ENCODE measurements around the gene MT2A. TPM values are rescaled to one million over a fixed set of nuclear protein-coding genes. Genes with fewer than 3 reads are reported as not detected.

The MT2A gene
- total RNA-seq = 491 and 2,036 TPM in 2 replicates

DNA sequence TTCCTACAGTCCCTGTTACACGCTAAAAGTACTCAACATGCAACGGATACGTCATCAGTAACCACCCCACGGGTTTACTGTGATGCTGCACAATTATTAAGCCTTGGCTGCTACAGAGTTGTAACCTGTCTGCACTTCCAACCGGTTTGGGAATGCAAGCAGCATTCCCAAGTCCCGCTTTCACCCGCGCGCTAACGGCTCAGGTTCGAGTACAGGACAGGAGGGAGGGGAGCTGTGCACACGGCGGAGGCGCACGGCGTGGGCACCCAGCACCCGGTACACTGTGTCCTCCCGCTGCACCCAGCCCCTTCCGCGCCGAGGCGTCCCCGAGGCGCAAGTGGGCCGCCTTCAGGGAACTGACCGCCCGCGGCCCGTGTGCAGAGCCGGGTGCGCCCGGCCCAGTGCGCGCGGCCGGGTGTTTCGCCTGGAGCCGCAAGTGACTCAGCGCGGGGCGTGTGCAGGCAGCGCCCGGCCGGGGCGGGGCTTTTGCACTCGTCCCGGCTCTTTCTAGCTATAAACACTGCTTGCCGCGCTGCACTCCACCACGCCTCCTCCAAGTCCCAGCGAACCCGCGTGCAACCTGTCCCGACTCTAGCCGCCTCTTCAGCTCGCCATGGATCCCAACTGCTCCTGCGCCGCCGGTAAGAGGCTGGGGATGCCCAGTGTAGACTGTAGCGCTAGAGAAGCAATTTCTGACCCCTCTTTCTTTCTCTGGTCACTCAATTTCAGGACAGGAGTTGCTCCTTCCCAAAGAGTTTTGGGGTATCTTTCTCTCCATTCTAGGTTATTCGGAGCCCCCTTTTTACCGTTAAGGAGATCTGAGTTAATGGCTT, at the start of gene MT2A:
MT2A (plus strand) TSS at position 542 of the 833 bp plus-strand sequence; CDS start at position 614, 72 bp downstream.

DNA sequence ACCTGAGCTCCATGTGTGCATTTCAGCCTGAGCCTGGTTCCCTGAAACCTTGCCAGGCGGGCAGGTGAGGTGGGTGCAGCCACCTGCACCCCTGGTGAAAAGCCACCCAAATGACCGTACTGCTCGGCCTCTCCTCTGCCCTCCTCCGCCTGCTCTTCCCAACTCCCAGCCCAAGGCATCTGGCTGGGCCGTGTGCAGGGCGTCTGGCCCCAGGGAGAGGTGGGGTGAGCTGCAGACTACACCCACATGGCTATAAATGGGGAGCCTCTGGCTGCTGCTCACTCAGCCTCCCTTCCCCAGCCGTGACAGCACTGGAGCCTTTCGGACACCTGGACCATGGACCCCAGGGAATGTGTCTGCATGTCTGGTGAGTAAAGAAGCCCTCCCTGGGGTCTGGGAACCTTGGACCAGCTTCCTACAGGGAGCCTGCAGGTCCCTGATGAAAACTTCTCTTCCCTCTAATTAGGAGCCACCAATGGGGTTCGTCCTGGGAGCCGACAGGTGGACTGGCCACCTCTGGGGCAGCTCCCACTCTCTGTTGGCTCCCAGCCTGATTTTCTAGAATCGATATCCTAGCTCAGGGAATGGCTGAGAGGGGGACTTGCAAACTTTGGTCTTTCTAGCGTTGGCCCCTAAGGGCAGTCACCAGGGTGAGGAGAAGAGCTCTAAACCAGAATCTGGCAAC, 43.4 kb upstream of the MT2A start, which contains the start of gene MT4:
MT4 (plus strand) TSS at position 281 of the 685 bp plus-strand sequence; CDS start at position 337, 56 bp downstream.

DNA sequence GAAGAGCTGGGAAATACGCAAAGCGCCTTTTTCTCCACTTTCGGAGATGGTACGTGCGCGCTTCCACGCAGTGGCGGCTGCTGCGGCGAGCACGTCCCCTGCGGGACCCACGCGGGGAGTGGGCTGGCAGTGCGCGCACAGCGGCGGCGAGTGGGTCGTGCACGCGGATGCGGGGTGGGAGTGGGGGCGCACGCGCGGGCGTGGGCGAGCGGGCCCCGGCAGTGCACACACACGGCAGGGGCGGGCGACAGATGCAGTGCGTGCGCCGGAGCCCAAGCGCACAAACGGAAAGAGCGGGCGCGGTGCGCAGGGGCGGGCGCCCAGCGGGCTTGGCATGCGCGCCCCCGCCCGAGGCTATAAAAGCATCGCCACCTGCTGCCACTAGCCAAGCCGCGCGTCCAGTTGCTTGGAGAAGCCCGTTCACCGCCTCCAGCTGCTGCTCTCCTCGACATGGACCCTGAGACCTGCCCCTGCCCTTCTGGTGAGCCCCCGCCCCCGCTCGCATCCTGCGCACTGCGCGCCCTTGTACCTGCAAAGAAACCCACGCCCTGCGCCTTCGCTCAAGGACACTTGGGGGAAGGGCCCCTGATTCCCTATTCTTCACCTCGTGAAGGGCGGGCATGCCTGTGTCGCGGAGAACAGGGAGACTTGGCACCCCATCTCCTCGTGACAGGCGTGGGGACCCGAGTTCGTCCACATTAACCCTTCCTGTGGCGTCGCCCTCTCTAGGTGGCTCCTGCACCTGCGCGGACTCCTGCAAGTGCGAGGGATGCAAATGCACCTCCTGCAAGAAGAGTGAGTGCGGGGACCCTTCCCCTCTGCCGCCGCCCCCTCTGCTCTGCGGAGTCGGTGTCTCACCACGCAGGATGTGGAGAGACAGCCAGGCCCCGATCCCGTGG, 19.0 kb upstream of the MT2A start, which contains the start of gene MT3:
MT3 (plus strand) TSS at position 388 of the 899 bp plus-strand sequence; CDS start at position 451, 63 bp downstream.

DNA sequence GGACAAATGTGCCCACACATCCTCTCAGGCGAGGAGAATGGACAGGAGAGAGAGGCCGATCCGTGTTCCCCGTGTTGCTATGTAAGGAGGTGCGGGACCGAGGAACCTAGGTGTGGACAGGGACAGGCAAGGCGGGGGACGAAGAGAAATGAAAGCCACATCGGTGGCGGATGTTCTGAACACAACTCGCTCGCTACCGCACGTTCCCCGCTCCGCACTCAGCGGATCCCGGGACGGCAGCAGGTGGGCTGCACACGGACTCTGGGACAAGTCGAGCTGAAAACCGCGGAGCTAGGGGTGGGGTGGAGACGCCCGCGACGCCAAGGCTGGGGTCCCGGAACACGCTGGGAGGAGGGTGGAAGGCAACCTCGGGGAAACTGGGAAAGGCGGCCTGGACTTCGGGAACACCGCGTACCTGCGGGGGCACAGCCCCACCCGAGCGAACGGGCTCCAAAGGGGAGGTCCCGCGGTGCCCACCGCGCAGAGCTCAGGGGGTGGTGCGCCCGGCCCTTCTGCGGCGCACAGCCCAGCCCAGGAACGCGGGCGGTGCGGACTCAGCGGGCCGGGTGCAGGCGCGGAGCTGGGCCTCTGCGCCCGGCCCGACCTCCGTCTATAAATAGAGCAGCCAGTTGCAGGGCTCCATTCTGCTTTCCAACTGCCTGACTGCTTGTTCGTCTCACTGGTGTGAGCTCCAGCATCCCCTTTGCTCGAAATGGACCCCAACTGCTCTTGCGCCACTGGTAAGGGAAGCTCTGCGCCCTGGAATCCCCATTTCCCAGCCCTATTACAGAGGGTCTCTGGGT, 17.0 kb downstream of the MT2A start, which contains the start of gene MT1E:
MT1E (plus strand) TSS at position 642 of the 803 bp plus-strand sequence; CDS start at position 713, 71 bp downstream.

DNA sequence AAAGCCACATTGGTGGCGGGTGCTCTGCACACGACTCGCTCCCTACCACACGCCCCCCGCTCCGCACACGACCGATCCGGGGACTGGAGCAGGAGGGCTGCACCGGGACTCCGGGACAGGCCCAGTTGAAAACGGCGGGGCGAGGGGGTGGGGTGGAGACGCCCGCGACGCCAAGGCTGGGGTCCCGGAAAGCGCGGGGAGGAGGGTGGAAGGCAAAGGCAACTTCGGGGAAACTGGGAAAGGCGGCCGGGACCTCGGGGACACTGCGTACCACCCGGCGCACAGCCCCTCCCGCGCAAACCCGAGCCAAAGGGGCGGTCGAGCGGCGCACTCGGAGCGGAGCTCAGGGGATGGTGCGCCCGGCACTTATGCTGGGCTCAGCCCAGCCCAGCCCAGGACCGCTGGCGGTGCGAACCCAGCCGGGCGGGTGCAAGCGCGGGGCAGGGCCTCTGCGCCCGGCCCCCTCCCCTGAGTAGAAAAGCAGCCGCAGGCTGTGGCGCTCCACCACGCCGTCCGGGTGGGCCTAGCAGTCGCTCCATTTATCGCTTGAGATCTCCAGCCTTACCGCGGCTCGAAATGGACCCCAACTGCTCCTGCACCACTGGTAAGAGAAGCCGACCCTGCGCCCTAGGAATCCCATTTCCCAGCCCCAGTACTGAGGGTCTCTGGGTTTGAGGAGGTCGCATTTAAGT, 23.9 kb downstream of the MT2A start, which contains the start of gene MT1M:
MT1M (plus strand) TSS at position 504 of the 692 bp plus-strand sequence; CDS start at position 577, 73 bp downstream.

DNA sequence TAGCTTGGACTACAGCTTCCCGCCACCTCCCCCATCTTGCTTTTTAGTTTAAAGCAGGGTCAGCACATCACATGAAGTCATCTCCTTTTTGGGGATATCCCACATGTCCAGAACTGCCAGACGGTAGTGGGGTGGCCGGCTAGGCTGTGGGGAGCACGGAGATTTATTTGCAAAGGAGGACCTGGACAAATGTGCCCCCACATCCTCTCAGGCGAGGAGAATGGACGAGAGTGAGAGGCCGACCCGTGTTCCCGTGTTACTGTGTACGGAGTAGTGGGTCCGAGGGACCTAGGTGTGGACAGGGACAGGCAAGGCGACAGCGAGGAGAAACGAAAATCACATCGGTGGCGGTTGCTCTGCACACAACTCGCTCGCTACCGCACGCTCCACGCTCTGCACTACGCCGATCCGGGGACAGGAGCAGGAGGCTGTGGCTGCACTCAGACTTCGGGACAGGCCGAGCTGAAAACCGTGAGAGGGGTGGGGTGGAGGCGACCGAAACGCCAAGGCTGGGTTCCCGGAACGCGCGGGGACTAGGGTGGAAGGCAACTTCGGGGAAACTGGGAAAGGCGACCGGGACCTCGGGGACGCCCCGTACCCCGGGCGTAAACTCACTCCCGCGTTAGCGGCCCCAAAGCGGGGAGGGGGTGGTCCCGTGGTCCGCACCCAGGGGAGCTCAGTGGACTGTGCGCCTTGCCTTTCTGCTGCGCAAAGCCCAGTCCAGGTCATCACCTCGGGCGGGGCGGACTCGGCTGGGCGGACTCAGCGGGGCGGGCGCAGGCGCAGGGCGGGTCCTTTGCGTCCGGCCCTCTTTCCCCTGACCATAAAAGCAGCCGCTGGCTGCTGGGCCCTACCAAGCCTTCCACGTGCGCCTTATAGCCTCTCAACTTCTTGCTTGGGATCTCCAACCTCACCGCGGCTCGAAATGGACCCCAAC, 29.7 kb downstream of the MT2A start, which contains the start of gene MT1A:
MT1A (plus strand) TSS at position 853 of the 937 bp plus-strand sequence; CDS start at position 926, 73 bp downstream.

DNA sequence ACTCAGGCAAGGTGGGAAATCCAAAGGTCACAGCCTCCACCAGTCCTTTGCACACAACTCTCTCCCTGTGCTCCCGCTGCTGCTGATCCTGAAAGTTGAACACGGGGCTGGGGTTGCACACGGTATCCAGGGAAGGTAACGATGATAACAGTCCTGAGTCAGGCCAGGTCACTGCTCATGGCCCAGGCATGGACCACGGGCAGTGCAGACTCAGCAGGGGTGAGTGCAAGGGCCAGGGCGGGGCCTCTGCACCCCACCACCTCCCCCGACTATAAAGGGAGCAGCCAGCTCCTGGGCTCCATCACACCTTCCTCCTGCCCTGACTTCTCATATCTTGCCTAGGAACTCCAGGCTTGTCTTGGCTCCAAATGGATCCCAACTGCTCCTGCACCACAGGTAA, 43.2 kb downstream of the MT2A start, which contains the start of gene MT1B:
MT1B (plus strand) TSS at position 301 of the 400 bp plus-strand sequence; CDS start at position 369, 68 bp downstream.

DNA sequence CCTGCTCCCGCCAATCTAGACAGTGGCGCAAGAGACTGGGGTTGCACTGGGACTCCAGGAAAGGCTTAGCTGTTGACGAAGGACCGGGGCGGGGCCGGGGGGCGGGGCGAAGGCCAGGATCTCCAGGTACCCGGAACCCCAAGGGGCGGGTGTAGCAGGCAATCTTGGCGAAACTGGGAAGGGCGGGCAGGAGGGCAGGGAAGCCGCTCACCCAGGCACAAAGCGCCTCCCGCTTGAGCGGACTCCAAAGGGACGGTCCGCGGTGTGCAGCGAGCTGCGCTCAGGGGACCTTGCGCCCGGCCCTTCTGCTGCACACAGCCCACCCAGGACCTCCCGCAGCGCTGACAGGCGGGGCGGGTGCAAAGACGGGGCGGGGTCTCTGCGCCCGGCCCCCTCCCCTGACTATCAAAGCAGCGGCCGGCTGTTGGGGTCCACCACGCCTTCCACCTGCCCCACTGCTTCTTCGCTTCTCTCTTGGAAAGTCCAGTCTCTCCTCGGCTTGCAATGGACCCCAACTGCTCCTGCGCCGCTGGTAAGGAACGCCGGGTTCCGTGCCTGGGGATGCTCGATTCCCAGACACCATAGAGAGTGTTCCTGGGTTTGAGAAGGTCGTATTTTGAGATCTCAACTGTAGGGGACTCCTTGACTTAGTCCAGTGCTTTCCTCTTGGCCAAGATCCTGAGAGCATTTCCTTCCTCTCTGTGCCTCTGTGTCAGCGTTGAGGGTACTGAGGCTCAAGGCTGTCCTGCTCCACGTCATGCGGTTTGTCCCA, 49.4 kb downstream of the MT2A start, which contains the start of gene MT1F:
MT1F (plus strand) TSS at position 405 of the 772 bp plus-strand sequence; CDS start at position 505, 100 bp downstream.

Other genes starting within 250 kb of the MT2A start
- 108 and 120 TPM in 2 replicates for gene AMFR, start 183.0 kb upstream of the MT2A start, total RNA-seq
- gene NUDT21, start 157.3 kb upstream of the MT2A start, total RNA-seq = 31.3 and 47.4 TPM in 2 replicates
- 12.8 and 25.1 TPM in 2 replicates for gene OGFOD1, start 157.0 kb upstream of the MT2A start, total RNA-seq
- gene BBS2, start 88.6 kb upstream of the MT2A start, total RNA-seq = 13.2 and 37.6 TPM in 2 replicates
- not detected in 2 replicates for gene MT4, start 43.5 kb upstream of the MT2A start, total RNA-seq
- not detected in 2 replicates for gene MT3, start 19.1 kb upstream of the MT2A start, total RNA-seq
- gene MT1E, start 17.2 kb downstream of the MT2A start, total RNA-seq = 530 and 533 TPM in 2 replicates
- 5.6 and 8.5 TPM in 2 replicates for gene MT1M, start 24.1 kb downstream of the MT2A start, total RNA-seq
- 7.4 and 8.3 TPM in 2 replicates for gene MT1A, start 30.1 kb downstream of the MT2A start, total RNA-seq
- not detected in 2 replicates for gene MT1B, start 43.3 kb downstream of the MT2A start, total RNA-seq
- gene MT1F, start 49.4 kb downstream of the MT2A start, total RNA-seq = 12.9 and 25.0 TPM in 2 replicates
- gene MT1G, start 59.5 kb downstream of the MT2A start, total RNA-seq = 93.4 TPM in 1 of 2 replicates, not detected in the other
- 8.6 TPM in 1 of 2 replicates, not detected in the other for gene MT1H, start 61.2 kb downstream of the MT2A start, total RNA-seq
- gene MT1X, start 73.9 kb downstream of the MT2A start, total RNA-seq = 74.6 and 80.4 TPM in 2 replicates
- 45.5 and 96.0 TPM in 2 replicates for gene NUP93, start 121.5 kb downstream of the MT2A start, total RNA-seq

Measured in mesangial cell (primary cell).